H54 (cell line): ENCODE results near the gene DIRAS3.
"Not testable (repeated sequence)": the region's sequence is repeated elsewhere in the genome, so short reads cannot be mapped to it uniquely, and the experiment has no call there.

ENCODE experiments used
- DNase-seq: peaks from one replicate; pipeline ENCODE4 v3.0.0; 2011; ENCODE audit warnings: low spot score, mixed read lengths; ENCODE audit not compliant: insufficient read length
- FAIRE-seq: peaks from 3 replicates; lab custom pipeline; 2011; peaks lifted over from hg19 to GRCh38; lab: Jason Lieb, UNC
- POLR2A ChIP-seq: IDR thresholded peaks from 2 replicates; pipeline ENCODE4 v1.6.1; 2011; ENCODE audit warnings: low read depth, mild to moderate bottlenecking, low read length

DIRAS3 gene, protein sequence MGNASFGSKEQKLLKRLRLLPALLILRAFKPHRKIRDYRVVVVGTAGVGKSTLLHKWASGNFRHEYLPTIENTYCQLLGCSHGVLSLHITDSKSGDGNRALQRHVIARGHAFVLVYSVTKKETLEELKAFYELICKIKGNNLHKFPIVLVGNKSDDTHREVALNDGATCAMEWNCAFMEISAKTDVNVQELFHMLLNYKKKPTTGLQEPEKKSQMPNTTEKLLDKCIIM

DNA sequence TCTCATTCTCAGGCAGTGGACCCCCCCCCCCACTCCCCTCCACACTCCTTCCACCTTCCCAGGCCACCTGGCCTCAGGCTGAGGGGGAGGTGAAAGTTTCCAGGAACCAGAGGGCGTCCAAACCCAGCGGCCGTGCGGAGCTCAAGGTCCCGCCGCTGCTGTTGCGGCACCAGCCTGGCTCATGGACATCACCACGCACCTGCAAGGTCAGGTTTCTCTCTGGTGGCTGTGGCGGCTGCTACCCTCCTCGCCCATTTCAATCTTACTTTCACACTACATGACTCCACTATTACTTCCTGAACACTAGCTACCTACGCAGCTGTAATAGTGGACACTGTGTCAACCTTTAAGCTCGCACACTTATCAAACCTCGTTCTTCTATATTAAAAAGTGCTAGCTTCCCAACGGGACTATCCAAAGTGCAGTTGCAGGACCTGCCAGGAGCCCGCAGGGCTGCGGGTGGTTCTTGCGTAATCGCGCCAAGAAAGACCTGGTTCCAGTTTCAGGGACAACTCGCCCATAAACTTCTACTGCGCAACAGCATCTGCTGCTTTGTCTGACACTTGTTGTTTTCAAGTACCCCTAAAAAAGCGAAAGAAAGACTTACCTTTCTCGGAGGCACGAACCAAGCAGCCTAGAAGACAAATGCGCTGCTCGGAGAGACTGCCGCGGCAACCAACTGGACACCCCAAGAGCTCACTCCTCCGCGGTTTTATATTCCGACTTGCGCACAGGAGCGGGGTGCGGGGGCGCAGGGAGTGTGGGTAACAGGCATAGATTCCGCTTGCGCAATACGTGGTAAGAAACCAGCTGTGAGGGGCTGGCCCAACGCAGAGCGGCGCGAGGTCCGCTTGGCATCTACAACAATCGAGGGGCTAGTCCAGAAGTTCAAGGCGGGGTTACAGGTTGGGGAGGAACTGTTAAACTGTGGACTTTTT lies at the start of gene DIRAS3:
Gene DIRAS3, minus strand, starts transcription at position 687 of the 938 bp plus-strand sequence. CDS start 3,330 bp downstream, outside the sequence.
- no peak for FAIRE-seq
- no peak for TF ChIP-seq POLR2A
- DNase-seq, result no peak

DNA sequence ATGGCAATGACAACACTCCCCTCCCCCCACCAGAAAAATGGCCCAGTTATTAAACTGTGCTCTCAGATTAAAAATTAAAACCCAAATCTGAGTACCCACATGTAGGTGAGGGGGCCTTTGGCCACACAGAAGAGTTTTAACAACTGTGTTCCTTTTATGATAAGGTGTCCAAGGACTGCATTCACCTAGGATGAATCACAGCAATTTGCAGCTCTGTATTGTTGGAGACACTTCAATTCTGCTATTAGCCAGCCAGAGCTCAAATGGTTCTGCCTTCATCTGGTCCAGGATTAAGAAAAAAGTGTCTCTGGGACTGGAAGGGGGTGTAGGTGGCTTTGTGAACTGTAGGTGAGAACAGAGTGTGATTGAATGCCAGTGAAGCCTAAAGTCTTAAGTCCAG lies 43.3 kb upstream of the DIRAS3 start:
- no peak for TF ChIP-seq POLR2A
- DNase-seq, result no peak
- no peak for FAIRE-seq

DNA sequence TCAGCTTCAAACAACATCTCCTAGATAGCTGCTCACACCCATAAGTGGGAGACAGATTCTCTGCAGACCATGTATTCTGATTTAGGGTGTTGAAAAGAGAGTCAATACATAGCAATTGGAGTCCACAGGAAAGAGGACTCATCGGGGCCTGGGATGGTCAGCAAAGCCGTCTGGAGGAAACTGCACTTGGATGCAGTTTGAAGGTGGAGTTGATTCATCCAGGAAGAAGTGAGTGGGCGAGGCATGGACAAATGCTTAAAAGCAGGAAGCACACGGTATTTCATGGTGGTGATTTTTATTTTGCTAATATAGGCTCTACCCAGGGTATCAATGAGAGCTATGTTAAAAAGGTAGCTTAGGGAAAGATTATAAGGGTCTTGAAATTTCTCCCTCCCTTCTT lies 36.8 kb upstream of the DIRAS3 start:
- DNase-seq (no peak), FAIRE-seq (no peak)
- TF ChIP-seq POLR2A, result no peak

GRCh38 chr1:68085752-68086151 lies 35.3 kb upstream of the DIRAS3 start:
- DNase-seq (no peak), FAIRE-seq (no peak)
- TF ChIP-seq POLR2A, result no peak

- no peak for FAIRE-seq
- no peak for TF ChIP-seq POLR2A
These were observed 33.3 kb upstream of the DIRAS3 start for GRCh38 chr1:68083686-68084085.

GRCh38 chr1:68081775-68082283 lies 31.4 kb upstream of the DIRAS3 start:
- no peak for FAIRE-seq
- TF ChIP-seq POLR2A, result no peak
- DNase-seq, result no peak

More at GRCh38 chr1:68083686-68084085, 33.3 kb upstream of the DIRAS3 start:
- DNase-seq, result no peak

DNA sequence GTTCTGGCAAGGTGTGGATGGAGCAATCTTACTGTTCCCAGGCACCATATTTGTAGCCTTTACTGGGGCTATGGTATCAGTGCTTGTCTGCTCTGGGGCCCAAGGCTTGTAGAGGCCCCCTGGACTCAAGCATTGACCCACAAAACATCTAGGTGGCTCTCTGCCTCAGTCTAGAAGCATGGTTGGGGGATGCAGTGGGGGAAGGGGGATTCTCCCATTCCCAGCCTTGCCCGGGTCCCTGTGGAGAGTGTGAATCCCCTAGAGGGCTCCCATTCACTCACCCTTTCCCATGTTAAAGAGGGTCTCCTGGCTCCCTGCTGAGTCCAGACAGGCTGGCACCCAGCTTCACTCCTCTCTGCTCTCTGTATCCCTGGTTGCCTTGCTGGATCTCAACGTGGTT lies 28.2 kb upstream of the DIRAS3 start:
- TF ChIP-seq POLR2A, result no peak
- FAIRE-seq, result no peak
- no peak for DNase-seq

DNA sequence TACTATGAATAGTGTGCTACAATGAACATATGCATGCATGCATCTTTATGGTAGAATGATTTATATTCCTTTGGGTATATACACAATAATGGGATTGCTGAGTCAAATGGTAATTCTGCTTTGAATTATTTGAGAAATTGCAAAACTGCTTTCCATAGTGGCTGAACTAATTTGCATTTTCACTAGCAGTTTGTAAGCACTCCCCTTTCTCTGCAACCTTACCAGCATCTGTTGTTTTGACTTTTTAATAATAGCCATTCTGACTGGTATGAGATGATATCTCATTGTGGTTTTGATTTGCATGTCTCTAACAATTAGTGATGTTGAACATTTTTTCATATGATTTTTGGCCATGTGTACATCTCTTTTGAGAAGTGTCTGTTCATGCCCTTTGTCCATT lies 24.0 kb upstream of the DIRAS3 start:
- TF ChIP-seq POLR2A, result no peak
- FAIRE-seq (no peak), DNase-seq (no peak)

DNA sequence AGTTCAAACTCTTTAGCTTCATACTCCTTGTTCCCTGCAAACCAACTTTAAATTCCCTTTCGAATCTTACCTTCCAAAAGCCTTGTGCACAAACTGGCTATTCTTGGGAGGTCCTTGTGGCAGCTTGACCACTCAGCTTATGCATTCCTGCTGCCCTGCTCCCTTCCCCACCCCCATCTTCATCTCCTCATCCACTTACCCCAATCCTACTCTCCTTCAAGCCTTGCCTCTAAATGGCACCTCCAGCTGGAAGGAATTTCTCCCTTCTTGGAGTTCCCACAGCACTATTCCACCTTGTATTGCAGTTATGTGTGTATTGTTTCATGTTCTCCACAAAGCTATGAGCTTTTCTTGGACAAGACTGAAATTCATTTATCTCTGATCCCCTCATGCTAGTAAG lies 15.3 kb upstream of the DIRAS3 start:
- FAIRE-seq, result no peak
- DNase-seq, result no peak
- no peak for TF ChIP-seq POLR2A

- FAIRE-seq, DNase-seq: not testable (repeated sequence)
These were observed 7.6 kb upstream of the DIRAS3 start for GRCh38 chr1:68058053-68058452.

DNA sequence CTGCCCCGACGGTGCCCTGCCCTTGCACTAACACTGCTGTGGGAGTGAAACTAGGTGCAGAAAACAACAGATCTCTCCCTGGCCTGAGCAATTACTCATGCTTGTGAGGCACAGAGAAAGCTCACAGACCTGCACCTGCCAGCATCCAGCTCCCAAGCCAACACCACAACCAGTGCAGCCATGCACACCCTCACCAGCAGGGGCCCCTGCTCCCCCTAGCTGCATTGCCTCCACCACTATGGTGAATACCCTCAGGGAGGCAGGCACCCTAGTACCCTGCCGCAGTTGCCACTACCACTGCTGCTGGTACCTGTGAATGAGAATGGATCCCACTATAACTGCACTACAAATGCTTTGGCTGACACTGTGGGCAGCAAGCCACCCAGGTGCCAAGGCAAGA lies 7.1 kb upstream of the DIRAS3 start:
- FAIRE-seq, result no peak
- TF ChIP-seq POLR2A, result no peak
- DNase-seq, result no peak

DNA sequence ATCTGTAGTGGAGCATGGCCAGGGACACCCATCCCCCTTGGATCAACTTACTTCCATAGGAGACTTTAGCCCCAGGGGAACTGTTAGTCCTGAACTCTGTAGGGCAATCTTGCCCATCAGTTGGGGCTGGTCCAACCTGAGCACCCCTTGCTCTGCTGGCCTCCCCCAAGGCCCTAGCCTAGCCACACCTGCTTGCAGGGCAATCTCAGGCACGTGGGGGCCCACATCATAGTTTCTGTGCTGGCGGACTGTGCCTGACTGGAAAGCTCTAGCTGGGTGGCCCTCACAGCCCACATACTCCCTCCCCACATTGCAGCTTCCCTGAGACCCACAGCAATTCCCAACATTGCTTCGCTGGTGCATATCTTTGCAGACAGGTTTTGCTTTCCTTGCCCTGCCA lies 6.6 kb upstream of the DIRAS3 start:
- no peak for DNase-seq
- TF ChIP-seq POLR2A, result no peak
- no peak for FAIRE-seq

DNA sequence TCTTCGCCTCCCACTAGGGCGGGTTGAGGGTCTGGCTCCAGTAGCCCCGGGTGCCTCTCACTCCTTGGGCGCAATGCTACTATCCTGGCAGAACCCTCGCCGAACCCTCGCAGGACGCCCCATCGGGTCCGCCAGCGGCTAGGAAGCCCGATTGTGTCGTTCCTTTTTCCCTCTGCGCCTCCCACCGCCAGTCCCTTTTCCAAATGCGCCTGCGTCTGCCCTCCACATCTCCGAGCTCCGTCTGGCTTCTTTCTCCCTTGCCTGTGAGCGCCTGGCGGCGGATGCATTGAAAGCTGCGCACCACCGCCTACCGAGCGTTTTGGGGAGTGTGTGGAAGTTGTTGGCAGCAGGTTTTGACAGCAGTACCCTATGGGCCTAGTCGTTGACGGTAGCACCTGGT lies 1.0 kb upstream of the DIRAS3 start:
- FAIRE-seq (no peak), DNase-seq (peak; percentile 30)
- TF ChIP-seq POLR2A, result no peak

DNA sequence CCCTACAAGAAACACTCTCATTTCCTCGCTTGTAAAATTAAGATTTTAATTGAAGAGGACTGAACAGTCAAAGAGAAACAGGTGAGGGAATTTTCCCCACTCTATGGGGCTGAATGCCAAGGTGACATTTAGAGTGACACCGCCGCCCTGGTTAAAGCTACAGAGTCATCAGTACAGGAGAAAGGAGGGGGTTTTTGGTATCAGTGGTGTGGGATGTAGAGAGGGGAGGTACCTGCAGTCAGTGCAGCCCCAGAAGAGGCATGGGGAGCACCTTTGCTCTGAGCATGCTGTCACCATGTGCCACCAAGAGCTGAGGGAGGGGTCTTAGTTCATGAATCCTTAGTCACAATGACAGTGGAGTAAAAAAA lies 2.8 kb downstream of the DIRAS3 start:
- FAIRE-seq (no peak), DNase-seq (no peak)
- TF ChIP-seq POLR2A, result no peak

- FAIRE-seq (no peak), DNase-seq (no peak)
- no peak for TF ChIP-seq POLR2A
These were observed 3.4 kb downstream of the DIRAS3 start for GRCh38 chr1:68046885-68047658.
